Measurements from ENCODE around the gene DCLRE1C.

GRCh38 chr10:14952851-14953423 lies 959 bp downstream of the DCLRE1C start:
- TF ChIP-seq CTCF (conservative IDR thresholded peaks at IDR 0.05; ENCODE audit: low read length) (0 out of 2 replicates have a peak, but pooled peaks have one; percentile 40), EZH2phosphoT487 (IDR thresholded peaks at IDR 0.05; ENCODE audit: borderline replicate concordance, low read depth, low read length) (no peak)

All from OCI-LY7 (cell line).